OCI-LY7 (cell line): ENCODE data around the gene CENPV. TPM values are rescaled to one million over a fixed set of nuclear protein-coding genes. Genes with fewer than 3 reads are reported as not detected.

ENCODE experiments used
- BruUV-seq: library from RNA; stranded (reverse); fragments of 400-500 nt; replicated peaks from 2 replicates; lab custom pipeline; 2021; lab: Mats Ljungman, UMichigan
- CTCF ChIA-PET: fragments of 300-600 bp; sonication (Branson Sonifier 250); formaldehyde crosslinking; loops from one replicate; lab custom pipeline; 2022; ENCODE audit warnings: antibody characterized with exemption; ENCODE audit not compliant: unreplicated experiment; lab: Charles Lee
- POLR2A ChIA-PET: fragments of 300-600 bp; sonication (Branson Sonifier 250); formaldehyde crosslinking; loops from one replicate; lab custom pipeline; 2022; ENCODE audit warnings: antibody characterized with exemption; lab: Charles Lee
- DNase-seq: peaks from one replicate; pipeline ENCODE4 v3.0.0-alpha.2; 2015; ENCODE audit warnings: low spot score
- H2AFZ ChIP-seq: fragments of 200-600 bp; sonication (generic), shearing (Covaris generic); 2 replicates; pipeline ENCODE4 v1.6.1; 2014; ENCODE audit warnings: mild to moderate bottlenecking, antibody characterized with exemption, low read length, moderate library complexity
- H3K27ac ChIP-seq: fragments of 200-600 bp; sonication (generic); 2 replicates; pipeline ENCODE4 v1.5.1; 2014; ENCODE audit warnings: mixed run types, low read depth, mild to moderate bottlenecking, moderate library complexity, low read length, inconsistent platforms; ENCODE audit not compliant: poor library complexity, severe bottlenecking
- H3K36me3 ChIP-seq: fragments of 200-600 bp; sonication (generic); 2 replicates; pipeline ENCODE4 v1.6.1; 2014; ENCODE audit warnings: mild to moderate bottlenecking, antibody characterized with exemption, low read length, moderate library complexity, mixed read lengths; ENCODE audit not compliant: insufficient read depth
- H3K4me1 ChIP-seq: fragments of 200-600 bp; sonication (generic); 2 replicates; pipeline ENCODE4 v1.5.1; 2014; ENCODE audit warnings: mild to moderate bottlenecking, low read length; ENCODE audit not compliant: insufficient read depth, poor library complexity, severe bottlenecking
- H3K4me2 ChIP-seq: fragments of 200-600 bp; sonication (generic); 2 replicates; pipeline ENCODE4 v1.6.1; 2014; ENCODE audit warnings: mild to moderate bottlenecking, low read length
- H3K4me3 ChIP-seq: fragments of 200-600 bp; sonication (generic); 2 replicates; pipeline ENCODE4 v1.5.1; 2014; ENCODE audit warnings: mild to moderate bottlenecking, low read depth, low read length; ENCODE audit not compliant: poor library complexity, severe bottlenecking
- H3K79me2 ChIP-seq: fragments of 200-600 bp; sonication (generic); 2 replicates; pipeline ENCODE4 v1.6.1; 2016; ENCODE audit warnings: low read depth, mild to moderate bottlenecking, low read length, moderate library complexity, mixed read lengths; ENCODE audit not compliant: insufficient read depth
- H3K9me2 ChIP-seq: fragments of 200-600 bp; sonication (generic); 2 replicates; pipeline ENCODE4 v1.6.1; 2016; ENCODE audit warnings: mild to moderate bottlenecking, low read length, mixed read lengths; ENCODE audit not compliant: insufficient read depth
- H3K9me3 ChIP-seq: fragments of 200-600 bp; sonication (generic); 2 replicates; pipeline ENCODE4 v1.6.1; 2014; ENCODE audit warnings: mild to moderate bottlenecking, mixed run types, low read length, mixed read lengths
- H4K20me1 ChIP-seq: fragments of 200-600 bp; sonication (generic); 2 replicates; pipeline ENCODE4 v1.6.1; 2014; ENCODE audit warnings: mild to moderate bottlenecking, antibody characterized with exemption, low read length, moderate library complexity, mixed read lengths; ENCODE audit not compliant: insufficient read depth
- CTCF ChIP-seq: fragments of 200-600 bp; sonication (generic); conservative IDR thresholded peaks from 2 replicates; pipeline ENCODE4 v1.5.1; 2014; ENCODE audit warnings: mild to moderate bottlenecking, antibody characterized with exemption, low read length, moderate library complexity, mixed read lengths
- EZH2phosphoT487 ChIP-seq: fragments of 200-600 bp; sonication (generic); IDR thresholded peaks from 2 replicates; pipeline ENCODE4 v1.6.1; 2018; ENCODE audit warnings: low read depth, borderline replicate concordance, mild to moderate bottlenecking, mixed run types, antibody characterized with exemption, low read length, moderate library complexity, mixed read lengths
- intact Hi-C: fragments of 100-400 bp; cut with micrococcal nuclease; formaldehyde crosslinking; loops from one replicate; pipeline ENCODE4 v1.10.0; 2022; ENCODE audit not compliant: unreplicated experiment
- total RNA-seq, 2 experiments: library from RNA; depleted of rRNA in 1 of 2; stranded (reverse); fragments of >200 nt in 1 of 2; shearing (Covaris generic) in 1 of 2; gene quantifications; 2 replicates each; pipeline ENCODE4 v1.2.3, GENCODE V29; 2014 to 2022

Gene CENPV
- total RNA-seq, 2 experiments from 2014 or later: 77.3 to 78.8 TPM

- Histone ChIP-seq H2AFZ (no peak overlapping the region), H3K4me2 (no peak overlapping the region), H3K36me3 (no peaks in the 10 kb centered on the region), H3K4me1 (no peaks in the 10 kb centered on the region), H4K20me1 (no peaks in the 10 kb centered on the region), H3K27ac (no peak overlapping the region), H3K4me3 (no peak overlapping the region), H3K79me2 (no peaks in the 10 kb centered on the region), H3K9me2 (no peaks in the 10 kb centered on the region), H3K9me3 (no peaks in the 10 kb centered on the region)
- no TSS peak for BruUV-seq
- TF ChIP-seq CTCF (no peak), EZH2phosphoT487 (no peak)
- no peak for DNase-seq
- intact Hi-C loops: no loop called here
- CTCF ChIA-PET: no interaction called here
- POLR2A ChIA-PET: interaction anchor here (0.5 to 1.3 kb wide), 3 partner anchors 9 to 27 kb away, joined by 3 read pairs; no protein-coding TSS in a partner anchor
These were observed 21.1 kb upstream of the CENPV start for GRCh38 chr17:16374146-16374938.

DNA sequence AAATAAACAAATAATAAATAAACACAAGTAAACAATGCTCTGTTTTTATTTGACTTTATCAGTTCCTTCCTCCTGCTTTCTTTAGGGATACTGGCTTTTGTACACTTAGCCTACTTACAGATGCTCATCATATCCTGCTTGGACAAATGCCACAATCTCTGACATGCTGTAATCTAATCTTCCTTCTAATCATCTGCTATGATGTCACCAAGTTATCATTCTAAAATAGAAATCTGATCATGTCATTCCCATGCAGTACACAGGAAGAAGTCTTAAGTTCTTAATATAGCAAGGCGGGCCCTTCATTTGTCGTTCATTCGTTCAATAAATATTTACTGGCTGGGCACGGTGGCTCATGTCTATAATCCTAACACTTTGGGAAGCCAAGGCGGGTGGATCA, 18.5 kb upstream of the CENPV start:
- Histone ChIP-seq H3K4me2 (no peak overlapping the region), H3K4me1 (no peaks in the 10 kb centered on the region), H3K9me3 (no peaks in the 10 kb centered on the region), H2AFZ (no peak overlapping the region), H4K20me1 (no peaks in the 10 kb centered on the region), H3K79me2 (no peaks in the 10 kb centered on the region), H3K27ac (no peak overlapping the region), H3K9me2 (no peaks in the 10 kb centered on the region), H3K36me3 (no peaks in the 10 kb centered on the region), H3K4me3 (no peak overlapping the region)
- intact Hi-C loops: no loop called here
- ChIA-PET POLR2A (no interaction called here), CTCF (no interaction called here)
- BruUV-seq: no TSS peak
- no peak for TF ChIP-seq CTCF
- no peak for TF ChIP-seq EZH2phosphoT487
- DNase-seq: no peak

GRCh38 chr17:16364625-16365024, 11.4 kb upstream of the CENPV start:
- H3K9me2 ChIP-seq: no peaks in the 10 kb centered on the region
- H4K20me1 ChIP-seq: no peaks in the 10 kb centered on the region
- no peak for TF ChIP-seq CTCF
- no peak for TF ChIP-seq EZH2phosphoT487
- no TSS peak for BruUV-seq
- H3K4me1 ChIP-seq: peaks cover 3% of the 10 kb centered on the region
- no peak overlapping the region for H3K4me2 ChIP-seq
- no peak overlapping the region for H3K4me3 ChIP-seq
- no peaks in the 10 kb centered on the region for H3K79me2 ChIP-seq
- ChIA-PET POLR2A (interaction anchor here (1.4 kb wide), 1 partner anchor 13 kb away, joined by 5 read pairs; no protein-coding TSS in a partner anchor), CTCF (interaction anchor here (1.1 to 1.4 kb wide), 2 partner anchors 51 to 74 kb away, joined by 3 to 9 read pairs; partner anchors contain the start of gene TRPV2)
- DNase-seq: no peak
- no peaks in the 10 kb centered on the region for H3K9me3 ChIP-seq
- no peak overlapping the region for H3K27ac ChIP-seq
- intact Hi-C loops: no loop called here
- H2AFZ ChIP-seq: peak overlapping the region; percentile 1; the same call in 1 of the 2 replicates
- no peaks in the 10 kb centered on the region for H3K36me3 ChIP-seq
